K562 (cell line): ENCODE measurements around the gene KBTBD2. TPM values are rescaled to one million over a fixed set of nuclear protein-coding genes. Genes with fewer than 3 reads are reported as not detected.

Experiments used
- CBFB ChIP-seq: sonication (generic); formaldehyde crosslinking; IDR thresholded peaks from 2 replicates; pipeline ENCODE4 v1.4.0; 2020; ENCODE audit warnings: mild to moderate bottlenecking, missing genetic modification reagents
- DIDO1 ChIP-seq: fragments of 450-650 bp; IDR thresholded peaks from 2 replicates; pipeline ENCODE4 v1.6.1; 2016; ENCODE audit warnings: low read depth, missing biosample characterization, missing genetic modification characterization
- E2F6 ChIP-seq, 2 experiments: IDR thresholded peaks; 2 replicates each; pipeline ENCODE4 v1.6.1; 2011; ENCODE audit warnings: borderline replicate concordance in 1 of 2, control low read depth in 1 of 2, low read depth in 1 of 2, low read length in 1 of 2, mild to moderate bottlenecking in 1 of 2, mixed read lengths in 1 of 2, moderate library complexity in 1 of 2; ENCODE audit not compliant: insufficient read depth in 1 of 2, insufficient read length in 1 of 2, poor library complexity in 1 of 2, severe bottlenecking in 1 of 2; ENCODE audit errors: extremely low read depth in 1 of 2
- ETV1 ChIP-seq: fragments of 450-650 bp; conservative IDR thresholded peaks from 2 replicates; pipeline ENCODE4 v1.6.1; 2016; ENCODE audit warnings: missing genetic modification characterization, control low read depth, low read depth, missing compliant biosample characterization
- FOXK2 ChIP-seq, 2 experiments: fragments of 450-650 bp; IDR thresholded peaks in 1 of 2; conservative IDR thresholded peaks in 1 of 2; 2 replicates each; pipeline ENCODE4 v1.6.1; 2016; ENCODE audit warnings: low read depth in 2 of 2, mild to moderate bottlenecking in 1 of 2
- FUS ChIP-seq: fragments of 200-400 bp; formaldehyde crosslinking; optimal IDR thresholded peaks from 2 replicates; pipeline ENCODE3; 2017; ENCODE audit warnings: low read depth, low read length
- HMGN3 ChIP-seq: IDR thresholded peaks from 2 replicates; pipeline ENCODE4 v1.6.1; 2011; ENCODE audit warnings: borderline replicate concordance, low read depth, mild to moderate bottlenecking, mixed read lengths, low read length; ENCODE audit not compliant: insufficient read length; ENCODE audit errors: extremely low read depth
- KDM1A ChIP-seq, 2 experiments: fragments of 450-650 bp; IDR thresholded peaks; 2 replicates each; pipeline ENCODE4 v1.6.1; 2016; ENCODE audit warnings: mild to moderate bottlenecking in 2 of 2
- POLR2G ChIP-seq: fragments of 200-400 bp; formaldehyde crosslinking; IDR thresholded peaks from 2 replicates; pipeline ENCODE4 v1.6.1; 2017; ENCODE audit warnings: low read depth, mild to moderate bottlenecking, antibody characterized with exemption, low read length, moderate library complexity
- PRPF4 ChIP-seq: fragments of 200-400 bp; formaldehyde crosslinking; IDR thresholded peaks from one replicate; pipeline ENCODE4 v1.6.1; 2017; ENCODE audit warnings: low read length, low read depth, mild to moderate bottlenecking; ENCODE audit not compliant: insufficient read depth, poor library complexity, severe bottlenecking
- RBM39 ChIP-seq: fragments of 200-400 bp; formaldehyde crosslinking; optimal IDR thresholded peaks from 2 replicates; pipeline ENCODE3; 2018; ENCODE audit warnings: low read depth, low read length
- RUNX1 ChIP-seq: sonication (generic); IDR thresholded peaks from 2 replicates; pipeline ENCODE4 v1.6.1; 2016; ENCODE audit warnings: antibody characterized with exemption, low read depth
- SAP30 ChIP-seq: fragments of 200-600 bp; sonication (generic); IDR thresholded peaks from 2 replicates; pipeline ENCODE4 v1.6.1; 2012; ENCODE audit warnings: borderline replicate concordance, low read depth, mild to moderate bottlenecking, moderate library complexity, low read length, control low read depth, inconsistent platforms; ENCODE audit not compliant: insufficient read depth, poor library complexity, severe bottlenecking
- TBP ChIP-seq: optimal IDR thresholded peaks from 2 replicates; pipeline ENCODE3; 2011; ENCODE audit warnings: low read depth, low read length, improper control_type of control experiment
- THAP12 ChIP-seq: fragments of 250-450 bp; sonication (Bioruptor Pico); IDR thresholded peaks from 2 replicates; pipeline ENCODE4 v1.9.0; 2021; ENCODE audit warnings: mild to moderate bottlenecking, inconsistent platforms
- UBTF ChIP-seq, 2 experiments: IDR thresholded peaks; 2 replicates each; pipeline ENCODE4 v1.6.1; 2012; ENCODE audit warnings: improper control_type of control experiment in 2 of 2, low read depth in 2 of 2, low read length in 2 of 2, borderline replicate concordance in 1 of 2
- ZNF354B ChIP-seq: fragments of 250-450 bp; sonication (Bioruptor Pico); IDR thresholded peaks from 2 replicates; pipeline ENCODE4 v1.4.0; 2020
- ZNF740 ChIP-seq, 3 experiments: fragments of 200-800 bp in 1 of 3; sonication (Bioruptor generic) in 1 of 3; sonication (generic) in 1 of 3; formaldehyde crosslinking in 1 of 3; IDR thresholded peaks; 2 replicates each; pipeline versions ENCODE4 v1.6.1 to v1.8.0; 2016 to 2022; ENCODE audit warnings: mild to moderate bottlenecking in 2 of 3, missing compliant biosample characterization in 2 of 3, missing genetic modification characterization in 2 of 3, missing genetic modification reagents in 1 of 3
- ZNF785 ChIP-seq: fragments of 250-450 bp; sonication (Bioruptor Pico); IDR thresholded peaks from 2 replicates; pipeline ENCODE4 v1.4.0; 2020; ENCODE audit warnings: mild to moderate bottlenecking
- polyA plus RNA-seq, 8 experiments: library from polyadenylated mRNA; depleted of rRNA in 4 of 8; stranded (reverse) in 5 of 8; unstranded in 3 of 8; fragments of >200 nt; fragmentation: Nextera tagmentation in 2 of 8; fragmentation: Illumina TruSeq in 1 of 8; extraction: Ambion mirVana in 2 of 8; extraction: Trizol in 1 of 8; gene quantifications; 2 replicates each; pipeline versions ENCODE4 v1.2.1 to v1.2.3, GENCODE V29; 2011 to 2014; ENCODE audit warnings: inconsistent platforms in 1 of 8, missing spikeins in 1 of 8
- total RNA-seq, 7 experiments: library from RNA; depleted of rRNA in 6 of 7; stranded (reverse); fragments of >200 nt in 6 of 7; fragmentation: Illumina TruSeq in 2 of 7; extraction: Trizol in 2 of 7; gene quantifications; 2 replicates each; pipeline versions ENCODE4 v1.2.1 to v1.2.3, GENCODE V29; 2011 to 2021; ENCODE audit warnings: low replicate concordance in 1 of 7

The KBTBD2 gene
- total and polyA plus RNA-seq, 9 of the 15 experiments (the other 6 are each of a cell fraction or from before 2014, with no cell fraction given) = 22.8 to 62.2 (median 30.8) TPM

- TF ChIP-seq TBP (peak; percentile 89), KDM1A (IDR thresholded peaks at IDR 0.05) (no peak), PRPF4 (peak; percentile 59), UBTF (IDR thresholded peaks at IDR 0.05; ENCODE audit: borderline replicate concordance in 1 of 2, low read depth in 2 of 2, low read length in 2 of 2) (peak; percentile 67 to 86), THAP12 (peak; percentile 46; the same call in 1 of the 2 replicates), FOXK2 (conservative IDR thresholded peaks at IDR 0.05 in 1 of 2, IDR thresholded peaks at IDR 0.05 in 1 of 2; ENCODE audit: low read depth in 2 of 2) (no peak), ZNF785 (CRISPR knock-in tag) (no peak), E2F6 (IDR thresholded peaks at IDR 0.05; ENCODE audit: borderline replicate concordance in 1 of 2, extremely low read depth in 1 of 2, insufficient read depth in 1 of 2, insufficient read length in 1 of 2, low read depth in 1 of 2, low read length in 1 of 2, poor library complexity in 1 of 2, severe bottlenecking in 1 of 2) (peak in 1 of 2 experiments; percentile 25), ETV1 (tag) (no peak; the same call in 1 of the 2 replicates), RBM39 (no peak), ZNF740 (CRISPR knock-in tag; IDR thresholded peaks at IDR 0.05) (0 out of 2 replicates have a peak, but pooled peaks have one; percentile 0), ZNF740 (tag; IDR thresholded peaks at IDR 0.05) (no peak), CBFB (CRISPR knock-in tag) (no peak), HMGN3 (no peak), ZNF354B (no peak), DIDO1 (tag) (no peak), RUNX1 (no peak), FUS (peak; percentile 39), POLR2G (peak; percentile 94), SAP30 (peak; percentile 37)
Observed at GRCh38 chr7:32891043-32891799, at the start of gene KBTBD2 (continued).
